Stomach (tissue), 4 donors: ENCODE measurements around the gene PTGES.

ENCODE experiments used
- EP300 ChIP-seq: sonication (generic); formaldehyde crosslinking; IDR thresholded peaks from one replicate; pipeline ENCODE4 v1.6.1; 2017; ENCODE audit warnings: antibody characterized with exemption
- POLR2A ChIP-seq, 4 donors: fragments of 450-650 bp; IDR thresholded peaks; one replicate each; pipeline ENCODE4 v1.6.1; 2016; ENCODE audit warnings: antibody characterized with exemption in 4 of 4, control low read depth in 2 of 4, mild to moderate bottlenecking in 1 of 4, moderate library complexity in 1 of 4
- POLR2AphosphoS5 ChIP-seq, 3 donors: sonication (generic); formaldehyde crosslinking; IDR thresholded peaks; one replicate each; pipeline ENCODE4 v1.6.1; 2016; ENCODE audit warnings: antibody characterized with exemption in 3 of 3
- TF ChIP-seq, protein P1 (sequence below), 7 experiments: fragments of 450-650 bp in 4 of 7; fragments of 200-600 bp in 3 of 7; sonication (generic) in 3 of 7; IDR thresholded peaks; one replicate each; pipeline ENCODE4 v1.5.1; 2016 to 2019; ENCODE audit warnings: antibody characterized with exemption in 7 of 7, control low read depth in 2 of 7, mild to moderate bottlenecking in 1 of 7

DNA sequence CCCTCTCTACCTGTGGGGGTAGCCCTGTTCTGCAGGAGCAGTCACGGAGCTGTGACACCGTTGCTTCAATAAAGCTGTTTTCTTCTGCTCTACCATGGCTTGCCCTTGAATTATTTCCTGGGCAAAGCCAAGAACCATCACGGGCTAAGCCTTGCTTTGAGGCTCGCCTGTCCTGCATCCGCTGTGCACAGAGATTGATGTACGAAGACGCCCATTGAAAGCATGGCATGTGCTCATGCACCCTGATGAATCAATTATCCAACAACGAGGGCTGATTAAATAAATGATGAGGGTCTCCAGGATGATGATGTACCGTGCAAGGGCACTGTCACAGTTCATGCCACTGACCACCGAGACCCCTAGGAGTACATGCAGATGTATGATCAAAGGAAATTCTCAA, 20.7 kb downstream of the PTGES start:
- TF ChIP-seq, protein P1, sequence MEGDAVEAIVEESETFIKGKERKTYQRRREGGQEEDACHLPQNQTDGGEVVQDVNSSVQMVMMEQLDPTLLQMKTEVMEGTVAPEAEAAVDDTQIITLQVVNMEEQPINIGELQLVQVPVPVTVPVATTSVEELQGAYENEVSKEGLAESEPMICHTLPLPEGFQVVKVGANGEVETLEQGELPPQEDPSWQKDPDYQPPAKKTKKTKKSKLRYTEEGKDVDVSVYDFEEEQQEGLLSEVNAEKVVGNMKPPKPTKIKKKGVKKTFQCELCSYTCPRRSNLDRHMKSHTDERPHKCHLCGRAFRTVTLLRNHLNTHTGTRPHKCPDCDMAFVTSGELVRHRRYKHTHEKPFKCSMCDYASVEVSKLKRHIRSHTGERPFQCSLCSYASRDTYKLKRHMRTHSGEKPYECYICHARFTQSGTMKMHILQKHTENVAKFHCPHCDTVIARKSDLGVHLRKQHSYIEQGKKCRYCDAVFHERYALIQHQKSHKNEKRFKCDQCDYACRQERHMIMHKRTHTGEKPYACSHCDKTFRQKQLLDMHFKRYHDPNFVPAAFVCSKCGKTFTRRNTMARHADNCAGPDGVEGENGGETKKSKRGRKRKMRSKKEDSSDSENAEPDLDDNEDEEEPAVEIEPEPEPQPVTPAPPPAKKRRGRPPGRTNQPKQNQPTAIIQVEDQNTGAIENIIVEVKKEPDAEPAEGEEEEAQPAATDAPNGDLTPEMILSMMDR (IDR thresholded peaks at IDR 0.05): no peak
- TF ChIP-seq POLR2A (IDR thresholded peaks at IDR 0.05): no peak
- TF ChIP-seq POLR2AphosphoS5 (IDR thresholded peaks at IDR 0.05): no peak
- TF ChIP-seq EP300: no peak
